Measurements from ENCODE around the gene ZNRF3.

DNA sequence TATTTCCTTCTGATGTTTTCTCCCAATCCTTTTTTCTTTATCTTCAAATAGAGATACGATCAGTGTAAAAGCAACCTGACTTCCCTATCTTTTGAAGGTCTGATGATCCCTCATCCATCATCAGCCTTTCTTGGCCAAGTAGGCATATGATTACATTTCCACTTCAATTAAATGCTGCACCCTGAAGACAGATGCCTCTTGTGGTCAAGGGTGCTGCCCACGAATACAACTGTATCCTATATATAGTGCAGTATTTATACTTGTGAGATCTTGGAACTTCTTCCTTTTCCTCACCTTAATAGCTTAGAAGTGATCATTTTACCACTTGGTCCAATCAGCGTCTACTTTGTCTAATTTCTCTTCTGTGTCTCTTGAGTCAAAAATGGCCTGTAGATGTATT, 9.3 kb upstream of the ZNRF3 start:
- TF ChIP-seq, protein P1, sequence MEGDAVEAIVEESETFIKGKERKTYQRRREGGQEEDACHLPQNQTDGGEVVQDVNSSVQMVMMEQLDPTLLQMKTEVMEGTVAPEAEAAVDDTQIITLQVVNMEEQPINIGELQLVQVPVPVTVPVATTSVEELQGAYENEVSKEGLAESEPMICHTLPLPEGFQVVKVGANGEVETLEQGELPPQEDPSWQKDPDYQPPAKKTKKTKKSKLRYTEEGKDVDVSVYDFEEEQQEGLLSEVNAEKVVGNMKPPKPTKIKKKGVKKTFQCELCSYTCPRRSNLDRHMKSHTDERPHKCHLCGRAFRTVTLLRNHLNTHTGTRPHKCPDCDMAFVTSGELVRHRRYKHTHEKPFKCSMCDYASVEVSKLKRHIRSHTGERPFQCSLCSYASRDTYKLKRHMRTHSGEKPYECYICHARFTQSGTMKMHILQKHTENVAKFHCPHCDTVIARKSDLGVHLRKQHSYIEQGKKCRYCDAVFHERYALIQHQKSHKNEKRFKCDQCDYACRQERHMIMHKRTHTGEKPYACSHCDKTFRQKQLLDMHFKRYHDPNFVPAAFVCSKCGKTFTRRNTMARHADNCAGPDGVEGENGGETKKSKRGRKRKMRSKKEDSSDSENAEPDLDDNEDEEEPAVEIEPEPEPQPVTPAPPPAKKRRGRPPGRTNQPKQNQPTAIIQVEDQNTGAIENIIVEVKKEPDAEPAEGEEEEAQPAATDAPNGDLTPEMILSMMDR (IDR thresholded peaks at IDR 0.05), result no peak
- no peak for TF ChIP-seq POLR2A (IDR thresholded peaks at IDR 0.05)
